ENCODE measurements around the gene E2F3.

E2F3 gene

GRCh38 chr6:20401205-20402091, at the start of gene E2F3:
Gene E2F3 (plus strand): TSS chr6:20401879. CDS start chr6:20402233, 354 bp downstream.
- peak; percentile 99 for DNase-seq (ENCODE audit: low spot score)
- TF ChIP-seq CTCF (IDR thresholded peaks at IDR 0.05; ENCODE audit: extremely low read depth, insufficient read depth, missing control alignments): no peak
- in situ Hi-C loops (cut with MboI; ENCODE audit: low pct_unique_long_range_greater_than_20kb, low sequenced_read_pairs, unreplicated experiment): no loop called here

- in situ Hi-C loops (cut with MboI; ENCODE audit: low pct_unique_long_range_greater_than_20kb, low sequenced_read_pairs, unreplicated experiment): no loop called here
- TF ChIP-seq CTCF (IDR thresholded peaks at IDR 0.05; ENCODE audit: extremely low read depth, insufficient read depth, missing control alignments): no peak
- no peak for DNase-seq (ENCODE audit: low spot score)
These were observed 49.3 kb upstream of the E2F3 start for GRCh38 chr6:20352346-20352745.

- DNase-seq (ENCODE audit: low spot score): no peak
- in situ Hi-C loops (cut with MboI; ENCODE audit: low pct_unique_long_range_greater_than_20kb, low sequenced_read_pairs, unreplicated experiment): no loop called here
- no peak for TF ChIP-seq CTCF (IDR thresholded peaks at IDR 0.05; ENCODE audit: extremely low read depth, insufficient read depth, missing control alignments)
These were observed 48.5 kb upstream of the E2F3 start for GRCh38 chr6:20353134-20353533.

GRCh38 chr6:20354366-20354765, 47.3 kb upstream of the E2F3 start:
- no peak for TF ChIP-seq CTCF (IDR thresholded peaks at IDR 0.05; ENCODE audit: extremely low read depth, insufficient read depth, missing control alignments)
- no peak for DNase-seq (ENCODE audit: low spot score)
- in situ Hi-C loops (cut with MboI; ENCODE audit: low pct_unique_long_range_greater_than_20kb, low sequenced_read_pairs, unreplicated experiment): no loop called here

- no peak for TF ChIP-seq CTCF (IDR thresholded peaks at IDR 0.05; ENCODE audit: extremely low read depth, insufficient read depth, missing control alignments)
- in situ Hi-C loops (cut with MboI; ENCODE audit: low pct_unique_long_range_greater_than_20kb, low sequenced_read_pairs, unreplicated experiment): no loop called here
- DNase-seq (ENCODE audit: low spot score): no peak
These were observed 41.1 kb upstream of the E2F3 start for GRCh38 chr6:20360471-20361119.

GRCh38 chr6:20362623-20363022, 39.1 kb upstream of the E2F3 start:
- in situ Hi-C loops (cut with MboI; ENCODE audit: low pct_unique_long_range_greater_than_20kb, low sequenced_read_pairs, unreplicated experiment): no loop called here
- no peak for TF ChIP-seq CTCF (IDR thresholded peaks at IDR 0.05; ENCODE audit: extremely low read depth, insufficient read depth, missing control alignments)
- no peak for DNase-seq (ENCODE audit: low spot score)

Data from GM13977 (cell line).